HUES48 (cell line): ENCODE results near the gene CALY.

Source experiments
- H3K27ac ChIP-seq: one replicate; pipeline ENCODE4 v1.7.0; 2013; ENCODE audit warnings: low read depth, low read length, inconsistent platforms
- H3K27me3 ChIP-seq: 2 replicates; pipeline ENCODE4 v1.6.1; 2013; ENCODE audit warnings: mild to moderate bottlenecking, low read length; ENCODE audit not compliant: control insufficient read depth, insufficient read depth
- H3K36me3 ChIP-seq: 2 replicates; pipeline ENCODE4 v1.6.1; 2013; ENCODE audit warnings: low read length; ENCODE audit not compliant: control insufficient read depth, insufficient read depth
- H3K4me1 ChIP-seq: 2 replicates; pipeline ENCODE4 v1.6.1; 2013; ENCODE audit warnings: mild to moderate bottlenecking, low read length; ENCODE audit not compliant: control insufficient read depth, insufficient read depth
- H3K4me3 ChIP-seq: 2 replicates; pipeline ENCODE4 v1.5.1; 2013; ENCODE audit warnings: mild to moderate bottlenecking, low read depth, low read length
- H3K9ac ChIP-seq: 2 replicates; pipeline ENCODE4 v1.6.1; 2013; ENCODE audit warnings: mild to moderate bottlenecking, low read depth, low read length, moderate library complexity
- H3K9me3 ChIP-seq: 2 replicates; pipeline ENCODE4 v1.6.1; 2013; ENCODE audit warnings: low read length; ENCODE audit not compliant: control insufficient read depth, insufficient read depth

Gene CALY

DNA sequence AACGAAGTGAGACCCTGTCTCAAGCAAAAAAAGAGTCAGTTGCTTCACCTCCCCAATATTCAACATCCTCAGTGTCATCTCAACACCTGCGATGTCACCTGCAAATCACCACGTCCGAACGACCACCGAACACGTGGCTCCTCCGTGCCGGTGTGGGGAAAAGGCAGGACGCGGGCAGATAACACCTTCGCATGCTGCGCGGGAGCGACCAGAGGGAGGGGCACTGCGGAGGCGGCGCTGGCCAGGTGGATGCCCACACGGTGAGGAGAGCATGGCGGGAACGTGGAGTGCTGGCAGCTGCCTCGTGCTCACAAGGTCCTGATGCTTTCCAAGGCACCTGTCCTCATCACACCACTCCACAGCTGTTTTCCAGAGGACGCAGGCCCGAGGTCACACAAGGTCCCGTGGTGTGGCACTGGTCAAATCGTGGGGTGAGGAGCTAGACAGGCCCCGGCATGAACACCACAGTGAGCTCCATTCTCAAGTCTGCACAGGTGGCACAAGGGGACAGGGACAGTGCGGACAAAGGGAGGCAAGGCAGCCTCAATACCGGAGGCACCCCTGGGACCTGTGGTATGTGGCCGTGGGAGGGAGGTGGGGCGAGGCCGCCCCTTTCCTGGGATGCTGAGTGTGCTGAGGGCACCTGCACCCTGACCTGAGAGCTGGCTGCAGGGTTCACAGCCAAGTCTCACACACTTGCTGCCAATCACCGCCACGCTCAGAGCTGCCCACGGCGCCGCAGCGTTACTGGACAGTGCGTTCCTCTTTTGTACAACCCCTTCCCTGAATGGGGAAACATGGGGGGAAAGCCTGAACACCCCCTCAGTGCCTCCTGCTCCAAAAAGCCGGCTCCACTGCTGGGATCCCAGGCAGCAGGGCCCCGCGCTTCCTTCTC lies 41.0 kb downstream of the CALY start:
- no peaks in the 10 kb centered on the region for H3K4me1 ChIP-seq
- H3K9me3 ChIP-seq: no peaks in the 10 kb centered on the region
- no peaks in the 10 kb centered on the region for H3K27me3 ChIP-seq
- H3K36me3 ChIP-seq: peaks cover 85% of the 10 kb centered on the region
- no peak overlapping the region for H3K9ac ChIP-seq
- no peak overlapping the region for H3K4me3 ChIP-seq
- H3K27ac ChIP-seq: no peak overlapping the region

DNA sequence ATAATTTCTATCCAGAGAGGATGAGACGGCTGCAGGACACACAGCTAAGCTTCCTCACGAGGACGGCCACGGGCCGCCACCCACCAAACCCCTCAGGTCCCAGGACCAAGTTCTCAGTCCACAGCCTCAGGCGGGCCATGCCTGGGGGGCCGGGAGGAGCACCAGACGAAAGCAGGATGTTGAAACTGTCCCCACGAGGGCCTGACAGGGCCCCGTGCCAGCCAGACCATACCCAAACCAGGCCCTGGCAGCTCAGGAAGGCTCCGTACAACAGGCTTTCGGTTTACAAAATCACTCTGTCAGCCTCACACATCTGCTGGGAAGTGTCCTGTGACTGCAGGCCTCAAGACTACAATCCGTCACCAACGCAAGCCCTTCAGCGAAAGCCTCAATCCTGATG lies 42.5 kb downstream of the CALY start:
- Histone ChIP-seq H3K27me3 (no peaks in the 10 kb centered on the region), H3K9ac (no peak overlapping the region), H3K27ac (no peak overlapping the region), H3K36me3 (peaks cover 83% of the 10 kb centered on the region), H3K4me3 (no peak overlapping the region), H3K9me3 (no peaks in the 10 kb centered on the region), H3K4me1 (no peaks in the 10 kb centered on the region)

DNA sequence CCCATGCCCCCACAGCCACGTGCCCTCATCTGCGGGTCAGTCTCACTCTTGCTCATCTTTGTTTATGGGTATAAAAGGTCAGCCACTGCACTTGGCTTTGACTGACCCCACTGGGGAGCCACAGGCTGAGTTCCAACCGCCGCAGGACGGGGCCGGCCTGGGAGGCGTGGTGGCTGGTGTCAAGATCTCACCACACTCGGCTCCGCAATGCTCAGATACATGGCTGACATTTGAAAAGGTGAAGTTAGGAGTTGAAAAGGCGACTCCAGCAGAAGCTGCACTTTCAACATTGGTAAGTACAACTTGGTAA lies 42.9 kb downstream of the CALY start:
- H3K36me3 ChIP-seq: peaks cover 83% of the 10 kb centered on the region
- H3K27ac ChIP-seq: no peak overlapping the region
- H3K4me3 ChIP-seq: no peak overlapping the region
- no peaks in the 10 kb centered on the region for H3K9me3 ChIP-seq
- no peaks in the 10 kb centered on the region for H3K27me3 ChIP-seq
- H3K4me1 ChIP-seq: no peaks in the 10 kb centered on the region
- H3K9ac ChIP-seq: no peak overlapping the region

DNA sequence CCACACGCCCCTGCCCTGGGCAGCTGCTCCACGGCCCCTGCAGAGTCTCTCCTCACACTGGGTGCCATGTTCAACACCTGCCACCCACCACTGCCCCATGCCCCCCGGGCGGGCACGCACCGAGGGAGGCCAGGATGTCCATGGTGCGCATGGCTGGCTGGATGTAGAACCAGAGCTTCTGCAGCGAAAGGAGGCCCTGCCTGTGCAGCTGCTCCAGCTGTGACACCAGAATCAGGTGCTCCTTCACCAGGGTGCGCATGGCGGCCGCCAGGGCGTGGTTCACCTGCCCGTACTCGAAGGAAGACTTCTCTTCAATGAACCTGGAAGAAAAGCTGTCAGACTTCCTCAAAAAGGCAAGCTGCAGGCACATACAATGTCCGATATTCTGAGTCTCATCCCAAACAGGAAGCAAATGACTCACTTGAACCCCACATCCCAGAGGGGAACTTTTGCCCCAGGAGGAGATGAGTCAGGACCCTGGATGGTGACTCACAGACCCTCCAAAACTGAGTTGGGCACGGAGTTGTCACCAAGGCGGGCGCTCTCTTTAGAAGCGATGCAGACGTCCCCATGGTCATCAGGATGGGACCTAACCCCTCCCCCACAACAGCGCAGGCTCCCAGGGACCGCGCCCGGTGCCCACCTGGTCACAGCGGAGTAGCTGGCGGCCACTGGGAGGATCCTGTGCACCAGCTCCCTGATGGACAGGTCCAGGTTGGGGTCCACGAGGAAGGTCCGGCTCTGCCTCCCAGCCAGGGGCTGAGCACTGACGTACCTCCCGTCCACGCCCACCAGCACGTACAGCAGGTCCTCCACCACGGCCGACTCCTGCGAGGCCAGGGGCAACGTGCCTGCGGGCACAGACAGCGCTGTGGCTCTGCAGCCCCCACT lies 43.5 kb downstream of the CALY start:
- Histone ChIP-seq H3K27ac (no peak overlapping the region), H3K36me3 (peaks cover 83% of the 10 kb centered on the region), H3K27me3 (no peaks in the 10 kb centered on the region), H3K4me1 (no peaks in the 10 kb centered on the region), H3K4me3 (no peak overlapping the region), H3K9ac (no peak overlapping the region), H3K9me3 (no peaks in the 10 kb centered on the region)

DNA sequence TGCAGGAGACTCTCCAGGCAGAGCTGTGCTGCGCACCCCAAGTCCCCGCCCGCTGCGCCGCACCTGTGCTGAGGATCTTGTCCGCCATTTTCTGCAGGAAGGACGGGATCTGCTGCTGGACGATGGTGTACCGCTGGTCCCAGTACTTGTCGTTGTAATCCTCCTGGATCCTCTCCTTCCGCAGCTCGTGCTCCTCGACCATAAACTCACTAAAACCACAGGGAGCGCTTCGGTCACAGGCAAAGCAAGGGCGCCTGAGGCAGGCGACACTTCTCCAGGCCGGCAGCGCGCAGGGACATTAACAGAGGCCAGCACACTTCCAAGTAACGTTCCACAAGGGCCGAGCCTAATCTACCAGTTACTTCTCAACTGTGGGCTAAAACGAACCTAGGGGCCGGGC lies 46.9 kb downstream of the CALY start:
- no peaks in the 10 kb centered on the region for H3K27me3 ChIP-seq
- H3K36me3 ChIP-seq: peaks cover 83% of the 10 kb centered on the region
- H3K4me3 ChIP-seq: no peak overlapping the region
- no peak overlapping the region for H3K9ac ChIP-seq
- H3K4me1 ChIP-seq: no peaks in the 10 kb centered on the region
- H3K9me3 ChIP-seq: no peaks in the 10 kb centered on the region
- H3K27ac ChIP-seq: no peak overlapping the region

DNA sequence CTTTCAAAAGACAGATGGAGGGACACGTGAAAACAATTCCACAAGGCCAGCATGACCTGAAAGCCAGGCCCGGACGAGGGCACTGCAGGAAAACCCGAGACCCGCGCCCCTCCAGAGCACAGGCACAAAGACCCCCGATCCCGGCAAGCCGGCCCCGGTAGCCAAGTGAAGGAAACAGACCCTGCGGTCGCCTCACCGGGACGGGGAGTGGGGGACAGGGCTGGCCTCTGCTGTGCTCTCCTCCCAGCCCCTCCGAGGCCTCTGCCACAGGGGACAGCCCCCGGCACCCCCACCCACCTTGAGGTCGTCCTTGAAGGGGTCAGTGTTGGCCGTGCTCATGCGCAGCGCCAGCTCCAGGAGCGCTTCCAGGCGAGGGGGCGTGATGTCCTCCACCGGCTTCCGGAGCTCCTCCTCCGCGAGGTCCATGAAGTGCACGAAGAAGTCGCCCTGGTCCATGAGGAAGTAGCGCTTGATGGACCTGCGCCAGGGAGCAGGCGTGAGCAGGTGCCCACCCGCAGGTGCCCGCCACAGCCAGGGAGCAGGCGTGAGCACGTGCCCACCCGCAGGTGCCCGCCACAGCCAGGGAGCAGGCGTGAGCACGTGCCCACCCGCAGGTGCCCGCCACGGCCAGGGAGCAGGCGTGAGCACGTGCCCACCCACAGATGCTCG lies 48.7 kb downstream of the CALY start:
- H3K36me3 ChIP-seq: peaks cover 84% of the 10 kb centered on the region
- H3K27me3 ChIP-seq: no peaks in the 10 kb centered on the region
- H3K9me3 ChIP-seq: no peaks in the 10 kb centered on the region
- H3K4me1 ChIP-seq: no peaks in the 10 kb centered on the region
- H3K27ac ChIP-seq: no peak overlapping the region
- no peak overlapping the region for H3K4me3 ChIP-seq
- no peak overlapping the region for H3K9ac ChIP-seq

DNA sequence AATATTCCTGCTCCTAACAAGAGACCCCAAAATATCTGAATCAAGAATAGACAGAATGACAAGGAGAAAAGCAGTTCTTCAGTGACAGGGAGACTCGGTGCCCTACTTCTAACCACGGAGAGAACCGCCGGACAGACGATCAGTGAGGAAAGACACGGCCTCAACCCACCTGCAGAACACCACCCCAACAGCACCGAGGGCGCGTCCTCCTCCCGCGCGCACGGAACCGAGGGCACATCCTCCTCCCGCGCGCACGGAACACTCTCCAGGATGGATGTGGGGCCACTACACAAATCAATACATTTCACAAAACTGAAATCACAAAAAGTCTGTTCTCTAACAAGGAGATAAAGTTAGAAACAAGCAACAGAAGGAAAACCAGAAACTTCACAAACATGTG lies 50.3 kb downstream of the CALY start:
- H3K9me3 ChIP-seq: no peaks in the 10 kb centered on the region
- no peaks in the 10 kb centered on the region for H3K27me3 ChIP-seq
- no peak overlapping the region for H3K9ac ChIP-seq
- no peak overlapping the region for H3K27ac ChIP-seq
- peaks cover 90% of the 10 kb centered on the region for H3K36me3 ChIP-seq
- H3K4me1 ChIP-seq: no peaks in the 10 kb centered on the region
- no peak overlapping the region for H3K4me3 ChIP-seq

DNA sequence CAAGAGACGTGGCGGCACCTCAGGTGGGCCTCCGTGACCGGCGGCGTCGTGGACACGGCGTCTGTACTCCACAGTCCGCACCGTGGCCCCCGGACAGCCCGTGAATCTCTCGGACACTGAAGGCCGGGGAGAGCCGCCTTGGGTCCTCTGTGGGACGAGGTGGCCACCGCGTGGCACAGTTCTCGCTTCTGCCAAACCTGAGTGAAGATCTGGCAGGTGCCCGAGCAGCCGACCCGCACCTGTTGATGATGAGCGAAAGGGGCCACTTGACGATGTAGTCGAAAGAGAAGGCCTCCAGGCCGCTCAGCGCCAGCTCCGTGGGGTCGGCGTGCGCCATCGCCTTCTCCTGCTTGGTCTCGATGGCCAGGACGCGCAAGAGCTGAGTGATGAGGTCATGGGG lies 51.5 kb downstream of the CALY start:
- peaks cover 87% of the 10 kb centered on the region for H3K36me3 ChIP-seq

DNA sequence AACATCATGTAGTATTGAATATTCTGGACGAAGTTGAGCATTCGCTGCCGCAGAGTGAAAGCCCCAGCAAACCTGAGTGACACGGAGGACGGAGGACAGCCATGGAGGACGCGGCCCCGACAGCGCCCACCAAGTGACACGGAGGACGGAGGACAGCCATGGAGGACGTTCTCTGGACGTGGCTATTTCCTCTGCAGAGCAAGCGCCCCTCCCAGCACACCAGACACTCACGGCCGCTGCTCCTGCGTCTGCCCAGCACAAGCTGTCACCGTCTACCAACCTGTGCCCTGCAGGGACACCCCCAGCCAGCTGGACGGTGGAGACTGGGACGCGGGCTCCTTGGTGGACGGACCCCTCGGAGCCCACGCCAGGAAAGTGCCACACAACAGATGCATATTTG lies 52.8 kb downstream of the CALY start:
- Histone ChIP-seq H3K4me3 (no peak overlapping the region), H3K27ac (no peak overlapping the region), H3K36me3 (peaks cover 88% of the 10 kb centered on the region), H3K27me3 (no peaks in the 10 kb centered on the region), H3K9ac (no peak overlapping the region), H3K9me3 (no peaks in the 10 kb centered on the region), H3K4me1 (no peaks in the 10 kb centered on the region)

More for the DNA sequence above, 51.5 kb downstream of the CALY start:
- H3K27ac ChIP-seq: no peak overlapping the region
- no peak overlapping the region for H3K4me3 ChIP-seq
- H3K27me3 ChIP-seq: no peaks in the 10 kb centered on the region
- H3K9me3 ChIP-seq: no peaks in the 10 kb centered on the region
- H3K9ac ChIP-seq: no peak overlapping the region
- H3K4me1 ChIP-seq: no peaks in the 10 kb centered on the region

GRCh38 chr10:133282846-133283390 lies 53.8 kb downstream of the CALY start:
- Histone ChIP-seq H3K27me3 (no peaks in the 10 kb centered on the region), H3K4me1 (no peaks in the 10 kb centered on the region), H3K36me3 (peaks cover 78% of the 10 kb centered on the region)

More at GRCh38 chr10:133282846-133283390, 53.8 kb downstream of the CALY start:
- Histone ChIP-seq H3K9ac (no peak overlapping the region), H3K4me3 (no peak overlapping the region), H3K27ac (no peak overlapping the region), H3K9me3 (no peaks in the 10 kb centered on the region)
